LNCaP clone FGC (cell line): Measurements from ENCODE around the gene RIT2.

Experiments used
- DNase-seq: peaks from one replicate; pipeline ENCODE4 v3.0.0-alpha.2; 2011; ENCODE audit warnings: low read depth
- H3K4me3 ChIP-seq: 2 replicates; pipeline ENCODE4 v1.5.1; 2011; ENCODE audit warnings: mild to moderate bottlenecking, low read depth, low read length, control low read depth
- CTCF ChIP-seq: IDR thresholded peaks from 2 replicates; pipeline ENCODE4 v1.5.1; 2012; ENCODE audit warnings: mild to moderate bottlenecking; ENCODE audit not compliant: control insufficient read depth, insufficient read depth; ENCODE audit errors: extremely low read depth

RIT2 gene

DNA sequence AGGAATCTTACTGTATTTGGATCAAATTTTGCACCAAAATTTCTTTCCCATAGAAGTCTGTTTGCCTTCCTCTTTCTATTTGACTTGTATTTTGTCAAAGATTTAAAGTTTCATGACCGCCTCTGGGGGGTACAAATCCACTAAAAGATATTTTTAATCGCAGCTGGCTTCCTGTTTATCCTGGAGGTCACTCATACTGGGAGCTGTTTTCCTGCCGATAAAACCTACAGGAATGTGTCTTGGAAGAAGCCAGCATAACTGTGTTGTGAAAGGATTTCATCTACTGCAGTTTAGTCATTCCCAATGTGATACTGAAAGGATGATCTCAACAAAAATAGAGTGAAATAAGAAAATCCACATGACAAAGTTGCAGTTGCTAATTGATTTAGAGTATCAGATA lies 184.0 kb downstream of the RIT2 start:
- DNase-seq, result no peak
- no peak for TF ChIP-seq CTCF
- H3K4me3 ChIP-seq, result no peak overlapping the region

- H3K4me3 ChIP-seq, result no peak overlapping the region
- TF ChIP-seq CTCF, result no peak
- DNase-seq, result no peak
Observed at GRCh38 chr18:42929857-42930256, 185.6 kb downstream of the RIT2 start.

GRCh38 chr18:42929181-42929580 lies 186.3 kb downstream of the RIT2 start:
- TF ChIP-seq CTCF, result no peak
- DNase-seq, result no peak
- no peak overlapping the region for H3K4me3 ChIP-seq

DNA sequence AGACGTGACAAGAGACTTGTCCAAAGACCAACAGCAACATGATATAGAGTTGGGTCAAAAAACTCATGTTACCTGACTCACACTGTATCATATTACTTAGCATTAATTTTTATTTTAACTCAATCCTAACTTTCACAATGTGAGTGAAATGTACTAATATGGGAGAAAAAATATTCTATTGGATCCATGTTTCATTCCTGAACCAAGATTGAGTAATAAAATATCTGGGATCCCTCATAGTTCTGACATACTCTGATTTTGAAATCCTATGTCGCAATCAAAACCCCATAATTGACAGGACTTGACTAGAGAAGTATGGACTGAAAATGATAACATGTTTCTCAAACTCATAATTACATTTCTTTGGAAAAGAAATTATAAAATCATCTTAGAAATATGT lies 190.4 kb downstream of the RIT2 start:
- no peak for TF ChIP-seq CTCF

GRCh38 chr18:42922363-42922762 lies 193.1 kb downstream of the RIT2 start:
- DNase-seq, result no peak
- no peak overlapping the region for H3K4me3 ChIP-seq
- no peak for TF ChIP-seq CTCF

More for the DNA sequence above, 190.4 kb downstream of the RIT2 start:
- no peak for DNase-seq
- no peak overlapping the region for H3K4me3 ChIP-seq

- DNase-seq, result no peak
- no peak for TF ChIP-seq CTCF
- no peak overlapping the region for H3K4me3 ChIP-seq
Observed at GRCh38 chr18:42921226-42921737, 194.2 kb downstream of the RIT2 start.

DNA sequence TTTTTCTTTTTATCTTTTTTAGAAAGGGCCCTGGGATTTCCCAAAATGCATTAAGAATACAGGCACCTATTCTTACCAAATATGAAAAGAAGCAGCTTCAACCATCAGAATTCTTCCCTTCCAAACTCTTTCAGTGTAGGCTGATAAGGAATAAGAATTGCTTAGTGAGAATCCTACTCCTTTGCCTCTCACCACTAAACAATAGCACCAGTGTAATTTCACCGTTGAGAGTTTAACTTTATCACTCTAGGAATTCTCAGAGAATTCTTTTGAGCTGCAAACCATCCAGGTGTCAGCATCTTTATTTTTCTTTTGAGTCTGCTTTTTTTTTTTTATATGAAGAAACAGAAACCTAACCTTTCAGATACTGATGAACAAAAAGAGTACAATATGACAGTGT lies 194.9 kb downstream of the RIT2 start:
- no peak for DNase-seq
- H3K4me3 ChIP-seq, result no peak overlapping the region
- no peak for TF ChIP-seq CTCF
